ENCODE results near the gene OBSL1. TPM values are rescaled to one million over a fixed set of nuclear protein-coding genes. Genes with fewer than 3 reads are reported as not detected.

Gene OBSL1
- total RNA-seq, 1 donor: 39.2 TPM

DNA sequence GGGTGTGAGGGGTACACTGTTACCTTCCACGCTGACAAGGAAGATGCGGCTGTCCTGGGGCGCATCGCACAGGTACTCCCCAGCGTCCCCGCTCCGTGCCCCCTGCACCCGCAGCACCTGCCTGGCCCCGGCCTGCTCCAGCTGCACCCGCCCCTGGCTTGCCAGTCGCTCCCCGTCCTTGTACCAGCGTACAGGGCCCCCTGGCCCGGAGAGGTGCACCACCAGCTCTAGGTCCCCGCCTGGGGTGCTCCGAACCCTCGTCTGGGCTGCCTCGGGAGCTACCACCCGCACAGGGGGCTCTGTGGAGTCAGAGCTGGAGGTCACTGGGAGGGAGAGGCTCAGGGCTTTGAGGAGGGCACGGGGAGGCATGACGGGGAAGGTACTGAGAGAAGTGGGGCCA is 14.0 kb downstream of the OBSL1 start:
- no peak for DNase-seq (ENCODE audit: low read depth)
- TF ChIP-seq, protein P1, sequence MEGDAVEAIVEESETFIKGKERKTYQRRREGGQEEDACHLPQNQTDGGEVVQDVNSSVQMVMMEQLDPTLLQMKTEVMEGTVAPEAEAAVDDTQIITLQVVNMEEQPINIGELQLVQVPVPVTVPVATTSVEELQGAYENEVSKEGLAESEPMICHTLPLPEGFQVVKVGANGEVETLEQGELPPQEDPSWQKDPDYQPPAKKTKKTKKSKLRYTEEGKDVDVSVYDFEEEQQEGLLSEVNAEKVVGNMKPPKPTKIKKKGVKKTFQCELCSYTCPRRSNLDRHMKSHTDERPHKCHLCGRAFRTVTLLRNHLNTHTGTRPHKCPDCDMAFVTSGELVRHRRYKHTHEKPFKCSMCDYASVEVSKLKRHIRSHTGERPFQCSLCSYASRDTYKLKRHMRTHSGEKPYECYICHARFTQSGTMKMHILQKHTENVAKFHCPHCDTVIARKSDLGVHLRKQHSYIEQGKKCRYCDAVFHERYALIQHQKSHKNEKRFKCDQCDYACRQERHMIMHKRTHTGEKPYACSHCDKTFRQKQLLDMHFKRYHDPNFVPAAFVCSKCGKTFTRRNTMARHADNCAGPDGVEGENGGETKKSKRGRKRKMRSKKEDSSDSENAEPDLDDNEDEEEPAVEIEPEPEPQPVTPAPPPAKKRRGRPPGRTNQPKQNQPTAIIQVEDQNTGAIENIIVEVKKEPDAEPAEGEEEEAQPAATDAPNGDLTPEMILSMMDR (IDR thresholded peaks at IDR 0.05; ENCODE audit: insufficient read depth, low read length): no peak
- no peak overlapping the region for H3K4me3 ChIP-seq (ENCODE audit: low read depth, low read length)

DNA sequence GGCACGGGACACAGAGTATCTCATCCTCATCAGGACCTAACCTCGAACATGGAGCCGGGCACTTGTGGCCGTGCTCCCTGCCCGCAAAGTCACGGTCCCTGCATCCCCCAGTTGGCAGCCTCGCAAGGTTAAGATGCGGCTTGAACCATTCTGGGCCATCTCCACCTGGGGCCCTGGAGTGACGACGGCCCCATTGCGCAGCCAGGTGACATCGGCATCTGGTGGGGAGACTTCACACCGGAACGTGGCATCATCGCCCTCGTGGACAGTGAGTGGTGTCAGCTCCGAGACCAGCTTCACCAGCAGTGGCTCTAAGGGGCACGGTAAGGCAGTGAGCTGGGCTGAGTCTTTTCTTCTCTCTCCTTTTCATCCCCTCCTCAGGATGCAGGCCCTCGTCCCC is 14.9 kb downstream of the OBSL1 start:
- no peak overlapping the region for H3K4me3 ChIP-seq (ENCODE audit: low read depth, low read length)
- TF ChIP-seq, protein P1 (IDR thresholded peaks at IDR 0.05; ENCODE audit: insufficient read depth, low read length): no peak
- no peak for DNase-seq (ENCODE audit: low read depth)

DNA sequence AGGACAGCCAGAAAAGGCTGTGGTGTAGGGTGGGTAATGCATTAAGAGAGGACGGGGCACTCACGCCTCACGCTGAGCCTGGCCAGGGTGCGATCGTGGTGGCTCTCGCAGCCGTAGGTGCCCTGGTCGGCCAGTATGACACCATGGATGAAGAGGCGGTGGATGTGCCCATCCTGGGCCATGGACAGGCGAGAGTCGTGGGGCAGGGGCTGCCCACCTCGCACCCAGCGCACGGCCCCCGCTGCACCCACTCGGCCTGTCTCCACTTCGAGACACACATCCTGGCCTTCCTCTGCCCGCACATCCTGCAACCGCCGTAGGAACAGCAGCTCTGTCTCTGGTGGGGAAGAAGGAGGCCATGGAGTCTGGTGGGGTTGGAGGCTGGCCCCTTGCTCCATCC is 15.4 kb downstream of the OBSL1 start:
- TF ChIP-seq, protein P1 (IDR thresholded peaks at IDR 0.05; ENCODE audit: insufficient read depth, low read length): no peak
- no peak overlapping the region for H3K4me3 ChIP-seq (ENCODE audit: low read depth, low read length)
- DNase-seq (ENCODE audit: low read depth): no peak

DNA sequence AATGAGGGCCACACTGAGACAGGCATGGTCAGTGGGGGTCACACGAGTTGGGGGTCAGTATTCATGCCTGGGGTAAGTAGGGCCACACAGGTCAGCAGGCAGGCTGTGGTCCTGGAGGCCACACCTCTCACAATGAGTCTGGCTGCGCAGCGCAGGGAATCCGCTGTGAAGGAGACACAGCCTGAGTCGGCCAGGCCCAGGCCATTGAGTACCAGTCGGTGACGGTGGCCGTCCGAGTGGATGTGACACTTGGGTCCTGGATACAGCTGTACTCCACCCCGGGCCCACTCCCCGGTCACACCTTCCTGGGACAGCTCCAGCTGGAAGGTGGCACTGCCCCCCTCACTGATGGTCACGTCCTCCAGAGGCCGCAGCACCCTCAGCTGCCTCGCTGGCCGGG is 17.0 kb downstream of the OBSL1 start:
- TF ChIP-seq, protein P1 (IDR thresholded peaks at IDR 0.05; ENCODE audit: insufficient read depth, low read length): no peak
- no peak for DNase-seq (ENCODE audit: low read depth)
- H3K4me3 ChIP-seq (ENCODE audit: low read depth, low read length): no peak overlapping the region

DNA sequence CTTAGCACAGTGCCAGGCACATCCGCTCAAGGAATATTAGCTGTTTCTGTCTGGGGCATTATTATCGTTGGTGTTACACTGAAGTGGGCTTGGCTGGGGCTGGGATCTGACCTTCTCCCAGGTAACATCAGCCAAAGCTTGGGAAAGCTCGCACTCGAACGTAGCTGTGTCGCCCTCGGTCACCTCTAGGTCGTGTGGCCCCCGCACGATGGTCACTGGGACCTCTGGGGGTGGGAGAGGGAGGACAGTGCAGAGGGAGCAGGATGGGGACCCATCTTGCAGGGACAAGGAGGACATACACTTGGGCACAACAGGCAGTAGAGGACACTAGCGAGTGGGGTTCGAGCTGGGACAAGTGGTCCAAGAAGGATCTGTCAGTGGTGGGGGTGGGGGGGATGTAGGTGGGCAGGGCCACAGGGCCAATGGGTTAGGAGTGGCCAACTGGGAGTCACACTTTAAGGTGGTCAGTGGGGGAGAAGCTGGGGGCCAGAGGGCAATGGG is 17.8 kb downstream of the OBSL1 start:
- TF ChIP-seq, protein P1 (IDR thresholded peaks at IDR 0.05; ENCODE audit: insufficient read depth, low read length): no peak
- no peak for DNase-seq (ENCODE audit: low read depth)
- H3K4me3 ChIP-seq (ENCODE audit: low read depth, low read length): no peak overlapping the region

DNA sequence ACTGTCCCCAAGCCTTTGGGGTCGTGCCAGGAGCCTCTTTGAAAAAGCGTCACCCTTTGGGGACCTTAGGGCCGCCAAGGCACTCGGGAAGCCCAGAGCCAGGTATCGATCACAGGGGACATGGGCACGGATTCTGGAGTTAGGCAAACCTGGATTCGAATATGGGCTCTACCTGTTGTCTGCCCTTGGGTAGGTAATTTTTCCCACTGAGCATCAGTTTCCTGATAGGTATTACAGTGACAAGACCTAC is 18.2 kb downstream of the OBSL1 start:
- H3K4me3 ChIP-seq (ENCODE audit: low read depth, low read length): peak overlapping the region; percentile 71
- DNase-seq (ENCODE audit: low read depth): no peak
- TF ChIP-seq, protein P1 (IDR thresholded peaks at IDR 0.05; ENCODE audit: insufficient read depth, low read length): no peak

DNA sequence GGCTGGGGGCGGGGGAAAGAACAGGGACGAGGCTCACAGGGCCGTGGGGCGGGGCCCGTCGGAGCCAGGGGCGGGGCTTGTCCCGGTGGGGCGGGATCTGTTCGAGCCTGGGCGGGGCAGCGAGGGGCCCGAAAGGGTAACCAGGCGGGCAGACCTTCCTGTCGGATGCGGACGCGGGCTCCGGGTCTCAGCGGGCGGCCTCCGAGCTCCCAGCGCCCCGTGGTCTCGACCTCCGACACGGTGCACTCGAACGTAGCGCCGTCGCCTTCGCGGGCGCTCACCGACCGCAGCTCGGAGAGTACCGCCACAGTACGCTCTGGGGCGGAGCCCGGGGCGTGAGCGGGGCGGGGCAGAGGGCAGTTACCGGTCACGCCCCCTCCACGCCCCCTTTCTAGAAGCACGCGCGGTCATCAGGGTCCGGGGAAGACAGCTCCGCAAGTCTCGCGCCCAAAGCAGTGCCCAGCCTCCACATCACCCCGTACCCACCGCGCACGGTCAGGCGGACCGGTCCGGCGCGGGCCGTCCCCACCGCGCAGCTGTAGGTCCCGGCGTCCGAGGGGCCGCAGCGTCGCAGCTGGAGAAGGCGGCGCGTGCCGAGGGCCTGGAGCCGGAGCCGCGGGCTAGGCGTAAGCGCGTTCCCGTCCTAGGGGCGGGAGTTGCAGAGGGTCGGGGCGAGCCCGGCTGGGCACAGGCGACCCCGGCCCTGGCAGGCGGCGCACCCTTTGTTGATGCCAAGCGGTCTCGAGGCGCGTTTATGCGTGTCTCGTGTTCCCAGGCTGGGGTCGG is 18.8 kb downstream of the OBSL1 start:
- H3K4me3 ChIP-seq (ENCODE audit: low read depth, low read length): peak overlapping the region; percentile 71
- peak; percentile 70 for DNase-seq (ENCODE audit: low read depth)
- TF ChIP-seq, protein P1 (IDR thresholded peaks at IDR 0.05; ENCODE audit: insufficient read depth, low read length): no peak

Measured in fibroblast of the aortic adventitia (primary cell).